Measurements from ENCODE around the gene MDFIC.

Gene MDFIC

DNA sequence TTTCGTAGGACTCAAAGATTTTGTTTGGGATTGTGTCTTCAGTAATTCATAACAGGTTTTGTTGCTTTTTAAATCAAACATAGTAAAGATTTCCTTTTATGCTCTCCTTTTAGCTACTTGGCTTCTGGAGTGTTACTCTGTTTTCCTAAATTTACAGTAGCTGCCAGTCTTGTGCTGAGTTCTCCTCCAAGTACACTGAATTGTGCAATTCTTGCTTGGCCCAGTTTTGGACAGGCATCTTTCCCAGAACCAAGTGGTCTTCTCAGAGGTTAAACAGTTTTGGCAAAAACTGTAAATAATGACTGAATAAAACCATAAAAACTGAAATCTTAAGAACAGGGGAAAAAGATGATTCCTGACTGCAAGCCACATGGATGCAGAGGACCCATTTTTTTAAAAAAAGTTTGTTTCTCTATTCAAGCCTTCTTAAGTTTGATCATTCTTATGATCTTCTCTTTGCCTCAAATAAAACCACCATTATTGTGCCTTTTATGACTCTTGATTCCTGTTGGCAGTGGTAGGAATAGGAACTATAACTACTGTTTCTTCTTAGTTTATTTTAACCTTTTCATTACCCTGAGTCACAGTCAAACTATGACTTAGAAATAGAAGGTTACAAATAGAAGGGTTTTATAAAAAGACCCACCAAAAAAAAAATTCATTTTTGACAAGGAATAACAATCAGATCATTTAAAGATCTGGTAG is 88.0 kb downstream of the MDFIC start:
- in situ Hi-C loops (cut with HindIII; ENCODE audit: low pct_ligation_motif_present, low sequenced_read_pairs), result no loop called here
- TF ChIP-seq CTCF (IDR thresholded peaks at IDR 0.05; ENCODE audit: low read depth, low read length, missing control alignments), result no peak
- H3K27ac ChIP-seq, result no peak overlapping the region
- no peaks in the 10 kb centered on the region for H3K36me3 ChIP-seq (replicated peaks)
- no peak overlapping the region for H3K4me3 ChIP-seq (ENCODE audit: low read depth, low read length)
- no peaks in the 10 kb centered on the region for H3K27me3 ChIP-seq (replicated peaks)
- no peak for DNase-seq

- in situ Hi-C loops (cut with HindIII; ENCODE audit: low pct_ligation_motif_present, low sequenced_read_pairs), result no loop called here
- DNase-seq, result no peak
- Histone ChIP-seq H3K27ac (no peak overlapping the region), H3K4me3 (ENCODE audit: low read depth, low read length) (no peak overlapping the region), H3K27me3 (replicated peaks) (no peaks in the 10 kb centered on the region), H3K36me3 (replicated peaks) (no peaks in the 10 kb centered on the region)
- no peak for TF ChIP-seq CTCF (IDR thresholded peaks at IDR 0.05; ENCODE audit: low read depth, low read length, missing control alignments)
Observed at GRCh38 chr7:115010441-115010820, 88.5 kb downstream of the MDFIC start.

DNA sequence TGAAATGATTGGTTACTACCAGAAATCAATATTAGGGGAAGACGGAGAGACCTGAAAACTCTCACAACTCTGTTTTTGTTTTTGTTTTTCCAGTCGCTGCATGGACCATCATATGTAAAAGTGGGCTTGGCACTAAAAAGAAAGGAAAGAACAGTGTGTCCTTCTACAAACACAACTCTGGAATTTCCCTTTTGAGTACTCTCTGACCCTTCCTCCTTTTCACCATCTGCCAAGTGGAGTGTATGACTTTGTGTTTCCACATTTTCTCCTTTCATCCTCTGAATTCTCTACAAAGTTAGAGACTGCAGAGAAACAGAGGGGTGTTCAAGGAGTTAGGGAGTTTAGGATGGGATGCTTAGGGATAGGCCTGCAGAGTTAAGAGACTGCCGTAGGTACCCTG is 92.0 kb downstream of the MDFIC start:
- in situ Hi-C loops (cut with HindIII; ENCODE audit: low pct_ligation_motif_present, low sequenced_read_pairs), result no loop called here
- no peak for TF ChIP-seq CTCF (IDR thresholded peaks at IDR 0.05; ENCODE audit: low read depth, low read length, missing control alignments)
- DNase-seq, result no peak
- Histone ChIP-seq H3K27me3 (replicated peaks) (no peaks in the 10 kb centered on the region), H3K4me3 (ENCODE audit: low read depth, low read length) (no peak overlapping the region), H3K27ac (no peak overlapping the region), H3K36me3 (replicated peaks) (no peaks in the 10 kb centered on the region)

DNA sequence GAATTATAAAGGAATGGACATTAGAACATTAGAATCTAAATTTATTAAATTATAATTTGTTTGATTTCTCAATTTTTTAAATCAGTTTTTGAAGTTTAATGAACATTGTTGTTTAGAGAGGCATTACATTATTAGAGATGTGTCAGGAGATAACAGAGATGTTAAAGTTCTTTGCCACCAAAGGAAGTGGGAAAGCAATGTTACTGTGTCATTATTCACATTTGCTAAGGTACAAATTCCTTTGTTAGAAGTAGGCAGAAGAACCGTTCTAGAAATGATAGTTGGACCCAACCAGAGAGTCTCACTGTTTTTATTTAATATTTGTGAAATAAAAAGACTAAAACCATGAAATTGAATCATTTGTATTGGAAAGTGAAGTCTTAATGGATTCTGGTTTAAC is 92.9 kb downstream of the MDFIC start:
- in situ Hi-C loops (cut with HindIII; ENCODE audit: low pct_ligation_motif_present, low sequenced_read_pairs), result no loop called here
- no peaks in the 10 kb centered on the region for H3K36me3 ChIP-seq (replicated peaks)
- no peak for DNase-seq
- no peak for TF ChIP-seq CTCF (IDR thresholded peaks at IDR 0.05; ENCODE audit: low read depth, low read length, missing control alignments)
- no peak overlapping the region for H3K4me3 ChIP-seq (ENCODE audit: low read depth, low read length)
- H3K27me3 ChIP-seq (replicated peaks), result no peaks in the 10 kb centered on the region
- H3K27ac ChIP-seq, result no peak overlapping the region

GRCh38 chr7:115015619-115016018 is 93.7 kb downstream of the MDFIC start:
- H3K36me3 ChIP-seq (replicated peaks), result no peaks in the 10 kb centered on the region
- H3K27ac ChIP-seq, result peak overlapping the region; percentile 9
- DNase-seq, result peak; percentile 91
- H3K27me3 ChIP-seq (replicated peaks), result no peaks in the 10 kb centered on the region
- in situ Hi-C loops (cut with HindIII; ENCODE audit: low pct_ligation_motif_present, low sequenced_read_pairs), result no loop called here
- TF ChIP-seq CTCF (IDR thresholded peaks at IDR 0.05; ENCODE audit: low read depth, low read length, missing control alignments), result no peak
- H3K4me3 ChIP-seq (ENCODE audit: low read depth, low read length), result no peak overlapping the region

Data from brain microvascular endothelial cell (primary cell).